SK-N-MC (cell line): ENCODE measurements around the gene HS6ST1.

ENCODE experiments used
- EZH2 ChIP-seq: fragments of 200-600 bp; sonication (generic); IDR thresholded peaks from one replicate; pipeline ENCODE4 v1.6.1; 2017; ENCODE audit warnings: antibody characterized with exemption
- FOXP2 ChIP-seq: optimal IDR thresholded peaks from 2 replicates; pipeline ENCODE3; 2011; ENCODE audit warnings: mild to moderate bottlenecking, moderate library complexity; ENCODE audit not compliant: insufficient read depth; ENCODE audit errors: extremely low read length, control extremely low read depth
- POLR2AphosphoS5 ChIP-seq: IDR thresholded peaks from 2 replicates; pipeline ENCODE4 v1.6.1; 2012; ENCODE audit warnings: mild to moderate bottlenecking, low read depth, low read length, borderline replicate concordance

GRCh38 chr2:128271597-128271910 is 47.1 kb downstream of the HS6ST1 start:
- TF ChIP-seq EZH2 (no peak), POLR2AphosphoS5 (no peak), FOXP2 (no peak)
